Neural crest cell (in vitro differentiated cells): Measurements from ENCODE around the gene UBE2I. TPM values are rescaled to one million over a fixed set of nuclear protein-coding genes. Genes with fewer than 3 reads are reported as not detected.

Experiments used
- DNase-seq: peaks from one replicate; pipeline ENCODE4 v3.0.0; 2021; ENCODE audit warnings: low read depth, mixed read lengths, low spot score
- H3K27ac Mint-ChIP-seq: one replicate; pipeline ENCODE4 v1.8.0; 2021; ENCODE audit warnings: mild to moderate bottlenecking, mixed read lengths; ENCODE audit not compliant: unreplicated experiment
- H3K27me3 Mint-ChIP-seq: 2 replicates; pipeline ENCODE4 v1.8.0; 2021; ENCODE audit warnings: low read depth, mild to moderate bottlenecking, mixed read lengths
- H3K36me3 Mint-ChIP-seq: 2 replicates; pipeline ENCODE4 v1.8.0; 2021; ENCODE audit warnings: low read depth, mild to moderate bottlenecking, mixed read lengths
- H3K4me1 Mint-ChIP-seq: 2 replicates; pipeline ENCODE4 v1.8.0; 2021; ENCODE audit warnings: mixed read lengths
- H3K4me3 Mint-ChIP-seq: one replicate; pipeline ENCODE4 v1.8.0; 2021; ENCODE audit warnings: mild to moderate bottlenecking, mixed read lengths
- H3K9me3 Mint-ChIP-seq: 2 replicates; pipeline ENCODE4 v1.8.0; 2021; ENCODE audit warnings: mixed read lengths
- CTCF ChIP-seq: fragments of 200-600 bp; sonication (generic); conservative IDR thresholded peaks from 2 replicates; pipeline ENCODE4 v1.5.0; 2021; ENCODE audit warnings: antibody characterized with exemption, mild to moderate bottlenecking
- total RNA-seq: library from RNA; stranded (reverse); gene quantifications from 2 replicates; pipeline ENCODE4 v1.2.1, GENCODE V29; 2021

Gene UBE2I
- total RNA-seq, 1 donor from 2014 or later: 301 TPM

GRCh38 chr16:1318268-1318545, 8.8 kb downstream of the UBE2I start:
- no peaks in the 10 kb centered on the region for H3K4me1 Mint-ChIP-seq
- no peaks in the 10 kb centered on the region for H3K9me3 Mint-ChIP-seq
- H3K27ac Mint-ChIP-seq: no peak overlapping the region
- H3K36me3 Mint-ChIP-seq: peaks cover 19% of the 10 kb centered on the region
- no peak for TF ChIP-seq CTCF
- DNase-seq: no peak
- H3K4me3 Mint-ChIP-seq: no peak overlapping the region
- no peaks in the 10 kb centered on the region for H3K27me3 Mint-ChIP-seq

- Mint-ChIP-seq H3K36me3 (peaks cover 21% of the 10 kb centered on the region), H3K27me3 (no peaks in the 10 kb centered on the region), H3K4me3 (no peak overlapping the region), H3K27ac (no peak overlapping the region), H3K4me1 (no peaks in the 10 kb centered on the region), H3K9me3 (no peaks in the 10 kb centered on the region)
- TF ChIP-seq CTCF: no peak
- DNase-seq: no peak
Measured at GRCh38 chr16:1319041-1319440, 9.6 kb downstream of the UBE2I start.

DNA sequence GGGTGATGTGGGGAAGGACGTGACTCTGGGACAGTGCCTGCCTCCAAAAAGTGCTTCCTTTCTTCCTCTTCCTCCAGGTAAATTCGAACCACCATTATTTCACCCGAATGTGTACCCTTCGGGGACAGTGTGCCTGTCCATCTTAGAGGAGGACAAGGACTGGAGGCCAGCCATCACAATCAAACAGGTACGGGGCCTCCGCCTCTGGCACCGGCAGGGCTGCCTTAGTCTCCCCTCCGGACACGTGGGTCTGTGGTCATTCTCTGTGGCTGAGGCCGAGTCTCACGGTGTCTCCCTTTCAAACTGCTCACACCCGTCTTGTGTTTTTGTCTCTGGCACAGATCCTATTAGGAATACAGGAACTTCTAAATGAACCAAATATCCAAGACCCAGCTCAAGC, 10.7 kb downstream of the UBE2I start:
- peaks cover 24% of the 10 kb centered on the region for H3K36me3 Mint-ChIP-seq

GRCh38 chr16:1320658-1321240, 11.3 kb downstream of the UBE2I start:
- Mint-ChIP-seq H3K36me3 (peaks cover 24% of the 10 kb centered on the region), H3K27ac (no peak overlapping the region)
- no peak for DNase-seq

More for the DNA sequence above, 10.7 kb downstream of the UBE2I start:
- no peak for DNase-seq
- H3K27me3 Mint-ChIP-seq: no peaks in the 10 kb centered on the region
- TF ChIP-seq CTCF: no peak
- H3K27ac Mint-ChIP-seq: no peak overlapping the region
- no peaks in the 10 kb centered on the region for H3K9me3 Mint-ChIP-seq
- no peak overlapping the region for H3K4me3 Mint-ChIP-seq
- H3K4me1 Mint-ChIP-seq: no peaks in the 10 kb centered on the region

GRCh38 chr16:1322407-1322806, 13.0 kb downstream of the UBE2I start:
- no peaks in the 10 kb centered on the region for H3K9me3 Mint-ChIP-seq
- DNase-seq: no peak
- TF ChIP-seq CTCF: no peak
- peaks cover 4% of the 10 kb centered on the region for H3K27me3 Mint-ChIP-seq
- no peak overlapping the region for H3K4me3 Mint-ChIP-seq
- H3K4me1 Mint-ChIP-seq: peaks cover 5% of the 10 kb centered on the region
- peaks cover 22% of the 10 kb centered on the region for H3K36me3 Mint-ChIP-seq
- no peak overlapping the region for H3K27ac Mint-ChIP-seq

More at GRCh38 chr16:1320658-1321240, 11.3 kb downstream of the UBE2I start:
- H3K4me3 Mint-ChIP-seq: no peak overlapping the region
- no peak for TF ChIP-seq CTCF
- no peaks in the 10 kb centered on the region for H3K9me3 Mint-ChIP-seq
- H3K4me1 Mint-ChIP-seq: no peaks in the 10 kb centered on the region
- no peaks in the 10 kb centered on the region for H3K27me3 Mint-ChIP-seq
